ENCODE measurements around the gene SYTL1. TPM values are rescaled to one million over a fixed set of nuclear protein-coding genes. Genes with fewer than 3 reads are reported as not detected.

The SYTL1 gene
- total and polyA plus RNA-seq, 9 of the 15 experiments (the other 6 are each of a cell fraction or from before 2014, with no cell fraction given), result 0.04 to 9.3 (median 1.7) TPM

GRCh38 chr1:27300341-27301051, 41.3 kb upstream of the SYTL1 start (continued):
- TF ChIP-seq ZNF134 (CRISPR knock-in tag; conservative IDR thresholded peaks at IDR 0.05) (no peak), SPI1 (IDR thresholded peaks at IDR 0.05; ENCODE audit: borderline replicate concordance, low read depth, low read length) (peak; percentile 81), ZNF146 (CRISPR knock-in tag; IDR thresholded peaks at IDR 0.05; ENCODE audit: unreplicated experiment) (no peak)

GRCh38 chr1:27301052-27301422, 40.8 kb upstream of the SYTL1 start:
- H3K9me3 ChIP-seq (replicated peaks; ENCODE audit: control insufficient read depth, insufficient read depth, low read depth, low read length), result no peaks in the 10 kb centered on the region
- no peak overlapping the region for H2AFZ ChIP-seq (ENCODE audit: low read depth, low read length)
- H3K27me3 ChIP-seq (ENCODE audit: control insufficient read depth in 2 of 2, insufficient read depth in 2 of 2, low read length in 2 of 2), result no peaks in the 10 kb centered on the region
- peaks cover 3% of the 10 kb centered on the region for H3K9me1 ChIP-seq (ENCODE audit: control insufficient read depth, insufficient read depth, low read length)
- no peak overlapping the region for H3K27ac ChIP-seq (ENCODE audit: extremely low read depth, low read depth, low read length)
- H3K9ac ChIP-seq (ENCODE audit: insufficient read depth in 1 of 2, low read depth in 2 of 2, low read length in 2 of 2), result 0 out of 4 replicates have a peak overlapping the region, but pooled peaks of 1 of the 2 experiments have one; percentile 15
- FAIRE-seq (no peak), DNase-seq (ENCODE audit: extremely low read depth in 1 of 4, low spot score in 3 of 4) (no peak), ATAC-seq (peak; percentile 8; the same call in 2 of the 3 replicates)
- 0 out of 2 replicates have a peak, but pooled peaks cover 7% of the 10 kb centered on the region for H4K20me1 ChIP-seq (replicated peaks; ENCODE audit: control insufficient read depth, insufficient read depth, low read length)
- H3K4me1 ChIP-seq (replicated peaks in 1 of 2; ENCODE audit: control insufficient read depth in 2 of 2, insufficient read depth in 2 of 2, low read length in 2 of 2), result peaks cover 0 to 9% of the 10 kb centered on the region in 2 experiments; a peak in 2 of 5 replicates
- H3K4me2 ChIP-seq (ENCODE audit: insufficient read depth, low read length), result no peak overlapping the region
- ChIA-PET POLR2A (interaction anchor here (0.6 to 1.8 kb wide), 9 partner anchors 64 to 201 kb away, joined by 3 to 10 read pairs (median 3); no protein-coding TSS in a partner anchor), CTCF (ENCODE audit: low intra/inter-chr PET ratio) (interaction anchor here (0.7 to 3.2 kb wide), 9 partner anchors 56 to 362 kb away, joined by 3 to 49 read pairs (median 5); partner anchors contain the start of gene GPR3)
- H3K4me3 ChIP-seq, result no peak overlapping the region
- peaks cover 36% of the 10 kb centered on the region; the same call in 2 of the 3 replicates for H3K36me3 ChIP-seq (ENCODE audit: control insufficient read depth, insufficient read depth, low read length)
- 63% methylated on average over 8 of the region's 8 CpGs for WGBS (ENCODE audit: insufficient coverage, low coverage, missing lambda C conversion rate)
- H3K79me2 ChIP-seq (ENCODE audit: control insufficient read depth, insufficient read depth, low read length), result no peaks in the 10 kb centered on the region
- intact Hi-C loops (cut with micrococcal nuclease) (loop anchor here (1.0 to 5.0 kb wide), 3 partner anchors 56 to 87 kb away; partner anchors contain the start of gene FCN3), in situ Hi-C loops (cut with MboI) (loop anchor here (5.0 kb wide), 1 partner anchor 86 kb away; no protein-coding TSS in a partner anchor)
- no TSS peak for BruUV-seq (replicated peaks)
- TF ChIP-seq TBL1XR1 (IDR thresholded peaks at IDR 0.05; ENCODE audit: low read length in 2 of 2), result peak in 1 of 2 experiments; percentile 9; a peak in 1 of 4 replicates
- no peak for TF ChIP-seq CBX5 (IDR thresholded peaks at IDR 0.05; ENCODE audit: borderline replicate concordance, low read depth)
- TF ChIP-seq, protein P1, sequence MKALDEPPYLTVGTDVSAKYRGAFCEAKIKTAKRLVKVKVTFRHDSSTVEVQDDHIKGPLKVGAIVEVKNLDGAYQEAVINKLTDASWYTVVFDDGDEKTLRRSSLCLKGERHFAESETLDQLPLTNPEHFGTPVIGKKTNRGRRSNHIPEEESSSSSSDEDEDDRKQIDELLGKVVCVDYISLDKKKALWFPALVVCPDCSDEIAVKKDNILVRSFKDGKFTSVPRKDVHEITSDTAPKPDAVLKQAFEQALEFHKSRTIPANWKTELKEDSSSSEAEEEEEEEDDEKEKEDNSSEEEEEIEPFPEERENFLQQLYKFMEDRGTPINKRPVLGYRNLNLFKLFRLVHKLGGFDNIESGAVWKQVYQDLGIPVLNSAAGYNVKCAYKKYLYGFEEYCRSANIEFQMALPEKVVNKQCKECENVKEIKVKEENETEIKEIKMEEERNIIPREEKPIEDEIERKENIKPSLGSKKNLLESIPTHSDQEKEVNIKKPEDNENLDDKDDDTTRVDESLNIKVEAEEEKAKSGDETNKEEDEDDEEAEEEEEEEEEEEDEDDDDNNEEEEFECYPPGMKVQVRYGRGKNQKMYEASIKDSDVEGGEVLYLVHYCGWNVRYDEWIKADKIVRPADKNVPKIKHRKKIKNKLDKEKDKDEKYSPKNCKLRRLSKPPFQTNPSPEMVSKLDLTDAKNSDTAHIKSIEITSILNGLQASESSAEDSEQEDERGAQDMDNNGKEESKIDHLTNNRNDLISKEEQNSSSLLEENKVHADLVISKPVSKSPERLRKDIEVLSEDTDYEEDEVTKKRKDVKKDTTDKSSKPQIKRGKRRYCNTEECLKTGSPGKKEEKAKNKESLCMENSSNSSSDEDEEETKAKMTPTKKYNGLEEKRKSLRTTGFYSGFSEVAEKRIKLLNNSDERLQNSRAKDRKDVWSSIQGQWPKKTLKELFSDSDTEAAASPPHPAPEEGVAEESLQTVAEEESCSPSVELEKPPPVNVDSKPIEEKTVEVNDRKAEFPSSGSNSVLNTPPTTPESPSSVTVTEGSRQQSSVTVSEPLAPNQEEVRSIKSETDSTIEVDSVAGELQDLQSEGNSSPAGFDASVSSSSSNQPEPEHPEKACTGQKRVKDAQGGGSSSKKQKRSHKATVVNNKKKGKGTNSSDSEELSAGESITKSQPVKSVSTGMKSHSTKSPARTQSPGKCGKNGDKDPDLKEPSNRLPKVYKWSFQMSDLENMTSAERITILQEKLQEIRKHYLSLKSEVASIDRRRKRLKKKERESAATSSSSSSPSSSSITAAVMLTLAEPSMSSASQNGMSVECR (CRISPR knock-in tag; IDR thresholded peaks at IDR 0.05), result no peak
- no peak for TF ChIP-seq POLR3G (IDR thresholded peaks at IDR 0.05; ENCODE audit: extremely low read depth, insufficient read length, insufficient replicate concordance)
- 0 out of 2 replicates have a peak, but pooled peaks have one; percentile 1 for TF ChIP-seq ATF7 (IDR thresholded peaks at IDR 0.05)
- TF ChIP-seq TCFL5 (CRISPR knock-in tag; conservative IDR thresholded peaks at IDR 0.05), result no peak
- TF ChIP-seq IFI16 (CRISPR knock-in tag; IDR thresholded peaks at IDR 0.05), result no peak
- TF ChIP-seq SIN3B (IDR thresholded peaks at IDR 0.05; ENCODE audit: low read depth), result no peak
- TF ChIP-seq SRSF3 (IDR thresholded peaks at IDR 0.05; ENCODE audit: insufficient read depth, low read length), result no peak
- TF ChIP-seq ZBTB1 (CRISPR knock-in tag; IDR thresholded peaks at IDR 0.05; ENCODE audit: borderline replicate concordance, low read depth), result no peak
- TF ChIP-seq NR4A1 (CRISPR knock-in tag; IDR thresholded peaks at IDR 0.05), result peak; percentile 11; the same call in 1 of the 2 replicates
- TF ChIP-seq NR4A1 (tag; IDR thresholded peaks at IDR 0.05), result no peak
- no peak for TF ChIP-seq ZNF75A (CRISPR knock-in tag; IDR thresholded peaks at IDR 0.05)

Data from K562 (cell line).